ENCODE measurements around the gene KIF4B.
A peak's percentile ranks its signal among the peaks of the same experiment; 100 is the strongest.
"Not testable (repeated sequence)": the region's sequence is repeated elsewhere in the genome, so short reads cannot be mapped to it uniquely, and the experiment has no call there.

KIF4B gene

DNA sequence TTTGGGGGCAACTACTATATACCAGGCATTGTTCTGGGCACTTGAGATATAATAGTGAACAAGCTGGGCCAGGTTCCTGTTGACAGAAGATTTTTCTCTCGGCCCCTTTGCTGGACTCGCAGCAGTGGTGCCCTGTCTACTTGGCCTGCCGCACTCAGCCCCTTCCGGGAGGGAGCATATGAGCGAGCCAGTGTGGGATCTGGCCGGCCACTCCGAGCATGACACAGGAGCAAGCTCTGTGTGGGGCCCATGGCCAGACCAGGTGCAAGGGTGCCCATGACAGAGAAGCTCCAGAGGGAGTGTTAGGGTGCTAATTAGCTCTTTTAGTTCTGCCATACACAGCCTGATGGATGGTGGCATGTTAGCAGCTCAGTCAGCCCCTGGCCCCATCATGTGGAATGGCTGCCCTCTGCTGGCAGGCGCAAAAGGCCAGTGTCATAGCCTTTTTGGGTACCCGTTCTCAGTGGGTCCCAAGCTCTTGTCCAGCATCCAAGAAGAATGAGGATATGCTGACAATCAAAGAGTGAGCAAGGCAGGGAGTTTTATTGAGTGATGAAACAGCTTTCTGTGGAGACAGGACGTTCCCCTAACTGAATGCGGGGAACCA, 9.3 kb upstream of the KIF4B start:
- DNase-seq (ENCODE audit: low spot score), result no peak

DNA sequence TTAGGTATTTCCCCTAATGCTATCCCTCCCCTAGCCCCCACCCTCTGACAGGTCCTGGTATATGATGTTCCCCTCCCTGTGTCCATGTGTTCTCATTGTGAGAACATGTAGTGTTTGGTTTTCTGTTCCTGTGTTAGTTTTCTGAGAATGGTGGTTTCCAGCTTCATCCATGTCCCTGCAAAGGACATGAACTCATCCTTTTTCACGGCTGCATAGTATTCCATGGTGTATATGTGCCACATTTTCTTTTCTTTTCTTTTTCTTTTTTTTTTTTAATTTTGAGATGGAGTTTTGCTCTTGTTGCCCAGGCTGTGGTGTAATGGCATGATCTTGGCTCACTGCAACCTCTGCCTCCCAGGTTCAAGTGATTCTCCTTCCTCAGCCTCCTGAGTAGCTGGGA, 7.3 kb upstream of the KIF4B start:
- not testable (repeated sequence) for DNase-seq (ENCODE audit: low spot score)

- peak; percentile 29 for DNase-seq (ENCODE audit: low spot score)
Measured at GRCh38 chr5:155008669-155009068, 4.9 kb upstream of the KIF4B start.

- no peak for DNase-seq (ENCODE audit: low spot score)
Measured at GRCh38 chr5:155010881-155011280, 2.7 kb upstream of the KIF4B start.

- no peak for DNase-seq (ENCODE audit: low spot score)
Measured at GRCh38 chr5:155015239-155015638, 1.7 kb downstream of the KIF4B start.

GRCh38 chr5:155017610-155018009, 4.1 kb downstream of the KIF4B start:
- no peak for DNase-seq (ENCODE audit: low spot score)

DNA sequence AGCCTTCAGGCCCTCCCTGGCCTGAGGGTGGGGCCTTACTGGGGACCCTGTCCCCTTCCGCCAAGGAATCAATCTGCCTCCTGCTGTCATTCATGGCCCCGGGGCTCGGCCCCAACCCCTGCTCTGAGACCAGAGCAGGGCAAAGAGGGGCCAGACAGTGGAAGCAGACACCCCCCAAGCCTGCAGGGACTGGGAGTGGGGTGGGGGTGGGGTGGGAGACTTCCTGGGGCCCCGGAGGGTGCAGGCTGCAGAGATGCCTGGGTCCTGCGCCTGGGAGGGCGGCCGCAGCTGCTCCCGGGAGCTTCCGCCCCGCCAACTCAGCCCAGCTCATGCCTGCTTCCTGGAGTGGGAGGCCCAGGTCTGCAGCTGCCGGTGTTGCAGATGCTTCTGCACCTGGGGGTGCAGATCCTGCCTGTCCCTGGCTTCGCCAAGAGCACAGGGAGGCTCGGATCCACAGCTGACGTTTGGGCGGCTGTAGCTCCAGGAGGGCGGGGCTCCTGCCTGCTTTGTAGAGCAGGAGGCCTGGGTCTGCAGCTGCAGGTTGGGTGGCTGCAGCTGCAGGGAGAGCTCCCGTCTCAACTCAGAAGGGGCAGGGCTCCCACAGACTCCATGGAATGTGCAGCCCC, 6.2 kb downstream of the KIF4B start:
- DNase-seq (ENCODE audit: low spot score), result no peak

- peak; percentile 33 for DNase-seq (ENCODE audit: low spot score)
Measured at GRCh38 chr5:155021842-155022241, 8.3 kb downstream of the KIF4B start.

- DNase-seq (ENCODE audit: low spot score), result no peak
Measured at GRCh38 chr5:155023320-155023719, 9.8 kb downstream of the KIF4B start.

- DNase-seq (ENCODE audit: low spot score), result no peak
Measured at GRCh38 chr5:155024015-155024414, 10.5 kb downstream of the KIF4B start.

GRCh38 chr5:155025895-155026294, 12.3 kb downstream of the KIF4B start:
- DNase-seq (ENCODE audit: low spot score), result no peak

GRCh38 chr5:155027993-155028629, 14.6 kb downstream of the KIF4B start:
- DNase-seq (ENCODE audit: low spot score), result no peak

GRCh38 chr5:155029240-155029639, 15.7 kb downstream of the KIF4B start:
- DNase-seq (ENCODE audit: low spot score), result no peak

DNA sequence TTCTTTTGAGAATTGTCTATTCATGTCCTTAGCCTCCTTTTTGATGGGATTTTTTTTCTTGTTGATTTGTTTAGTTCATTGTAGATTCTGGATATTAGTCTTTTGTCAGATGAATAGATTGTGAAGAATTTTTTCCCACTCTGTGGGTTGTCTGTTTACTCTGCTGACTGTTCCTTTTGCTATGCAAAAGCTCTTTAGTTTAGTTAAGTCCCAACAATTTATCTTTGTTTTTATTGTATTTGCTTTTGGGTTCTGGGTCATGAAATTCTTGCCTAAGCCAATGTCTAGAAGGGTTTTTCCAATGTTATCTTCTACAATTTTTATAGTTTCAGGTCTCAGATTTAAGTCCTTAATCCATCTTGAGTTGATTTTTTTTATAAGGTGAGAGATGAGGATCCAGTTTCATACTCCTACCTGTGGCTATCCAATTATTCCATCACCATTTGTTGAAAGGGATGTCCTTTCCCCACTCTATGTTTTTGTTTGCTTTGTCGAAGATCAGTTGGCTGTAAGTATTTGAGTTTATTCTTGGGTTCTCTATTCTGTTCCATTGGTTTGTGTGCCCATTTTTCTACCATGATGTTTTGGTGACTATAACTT, 20.7 kb downstream of the KIF4B start:
- DNase-seq (ENCODE audit: low spot score), result not testable (repeated sequence)

- DNase-seq (ENCODE audit: low spot score), result not testable (repeated sequence)
Measured at GRCh38 chr5:155035087-155035486, 21.5 kb downstream of the KIF4B start.

DNA sequence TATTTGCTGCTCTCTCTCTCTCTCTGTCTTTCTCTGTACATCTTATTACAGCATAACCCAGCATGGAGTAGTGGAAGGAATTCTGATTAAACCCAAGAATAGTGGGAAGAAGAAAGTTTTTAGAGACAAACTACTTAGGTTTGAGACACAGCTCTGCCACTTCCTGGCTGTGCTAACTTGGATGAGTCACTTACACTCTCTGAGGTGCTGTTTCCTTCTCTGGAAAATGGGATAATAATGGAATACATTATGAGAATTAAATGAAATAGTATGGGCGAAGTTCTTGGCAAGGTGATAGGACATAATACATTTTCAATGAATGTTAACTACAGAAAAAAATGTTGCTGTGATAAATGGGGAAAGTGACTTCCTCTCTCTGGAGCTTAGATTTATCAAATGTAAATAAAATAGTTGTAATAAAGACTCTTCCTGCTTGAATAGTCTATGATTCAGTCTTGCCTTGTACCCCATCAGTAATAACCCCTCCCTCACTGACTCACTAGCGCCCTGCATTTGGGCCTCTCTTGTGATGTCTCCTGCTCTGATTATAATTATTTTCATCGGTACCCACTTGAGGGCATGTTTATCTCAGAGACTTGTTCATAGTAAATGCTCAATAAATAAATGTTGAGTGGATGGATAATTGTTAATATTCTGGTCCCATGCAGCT, 27.6 kb downstream of the KIF4B start:
- no peak for DNase-seq (ENCODE audit: low spot score)

- DNase-seq (ENCODE audit: low spot score), result no peak
Measured at GRCh38 chr5:155044591-155044990, 31.0 kb downstream of the KIF4B start.

DNA sequence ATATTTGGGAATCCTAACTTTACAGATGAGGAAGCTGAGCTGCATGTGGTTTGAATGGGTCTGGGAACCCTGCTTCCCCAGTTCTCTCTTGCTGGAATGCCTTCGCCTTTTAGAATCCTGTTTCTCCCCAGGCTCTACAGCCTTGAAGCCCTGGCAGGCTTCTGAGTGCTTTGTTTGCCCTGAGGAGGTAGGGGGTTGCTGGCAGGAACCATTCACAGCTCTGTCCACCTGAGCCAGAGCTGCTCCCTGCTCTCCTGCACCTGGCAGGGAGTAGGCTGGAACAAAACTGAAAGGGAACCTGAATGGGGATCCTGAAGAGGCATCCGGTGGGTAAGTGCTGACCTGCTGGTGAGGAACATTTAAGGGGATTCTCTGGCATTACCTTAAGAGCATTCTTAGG, 33.0 kb downstream of the KIF4B start:
- DNase-seq (ENCODE audit: low spot score), result no peak

GRCh38 chr5:155047818-155048217, 34.3 kb downstream of the KIF4B start:
- DNase-seq (ENCODE audit: low spot score), result no peak

DNA sequence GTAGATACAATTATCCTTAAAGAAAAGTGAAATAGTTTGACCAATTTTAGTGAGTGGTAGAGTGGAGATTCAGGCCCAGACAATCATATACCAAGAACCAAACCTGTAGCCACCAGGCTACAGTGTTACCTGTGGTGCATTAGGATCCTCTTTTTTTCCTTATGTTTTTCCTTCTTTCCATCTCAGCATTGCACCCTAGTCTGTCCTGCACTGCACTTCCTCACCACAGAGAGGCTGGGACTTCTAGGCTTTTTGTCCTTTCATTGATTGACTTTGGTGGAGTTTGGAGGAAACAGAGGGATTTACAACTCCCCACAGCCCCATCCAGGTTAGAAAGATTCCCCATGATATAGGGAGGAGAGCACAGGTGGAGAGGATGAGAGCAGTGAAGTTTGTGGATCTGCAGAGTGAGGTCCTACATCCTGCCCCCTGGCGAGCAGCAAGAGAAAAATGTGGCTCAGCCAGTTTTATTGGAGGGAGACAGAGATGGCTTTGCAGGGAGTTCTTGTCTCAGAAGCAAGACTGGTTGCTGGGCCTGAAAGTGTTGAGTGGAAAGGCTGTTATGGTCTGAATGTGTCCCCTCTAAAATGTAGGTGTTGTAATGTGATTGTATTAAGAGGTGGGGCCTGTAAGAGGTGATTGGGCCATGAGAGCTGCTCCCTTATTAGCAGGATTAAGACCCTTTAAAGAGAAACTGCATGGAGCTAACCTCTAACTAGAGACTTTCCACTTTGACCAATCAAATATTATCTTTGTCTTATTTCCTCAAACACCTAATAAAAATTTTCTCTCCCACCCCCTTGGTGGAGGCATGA, 36.2 kb downstream of the KIF4B start:
- peak; percentile 8 for DNase-seq (ENCODE audit: low spot score)

- DNase-seq (ENCODE audit: low spot score), result no peak
Measured at GRCh38 chr5:155050384-155051019, 36.9 kb downstream of the KIF4B start.

Data from AG08396 (cell line).